GM12878 (cell line): Measurements from ENCODE around the gene PREB. TPM values are rescaled to one million over a fixed set of nuclear protein-coding genes. Genes with fewer than 3 reads are reported as not detected.

Experiments
- ATAC-seq: fragments of 200-7000 bp; cut with Tn5 transposase; 3 replicates; pipeline ENCODE4 v1.9.1; 2020; ENCODE audit warnings: mild to moderate bottlenecking, moderate library complexity
- BruUV-seq: library from RNA; stranded (reverse); fragments of 400-500 nt; replicated peaks from 2 replicates; lab custom pipeline; 2021; lab: Mats Ljungman, UMichigan
- CTCF ChIA-PET: fragments of 300-600 bp; sonication (Branson Sonifier 250); formaldehyde crosslinking; extraction: SDS; loops from one replicate; lab custom pipeline; 2021; ENCODE audit warnings: inconsistent platforms; lab: Yijun Ruan, JAX
- POLR2A ChIA-PET: fragments of 350-600 bp; formaldehyde crosslinking; extraction: SDS; loops from one replicate; lab custom pipeline; 2021; ENCODE audit warnings: inconsistent platforms; lab: Charles Lee
- RAD21 ChIA-PET: fragments of 300-600 bp; sonication (Branson Sonifier 250); formaldehyde crosslinking; loops from one replicate; lab custom pipeline; 2023; ENCODE audit warnings: antibody characterized with exemption; ENCODE audit not compliant: unreplicated experiment; lab: Charles Lee
- SMC1A ChIA-PET: fragments of 300-600 bp; sonication (Branson Sonifier 250); formaldehyde crosslinking; loops from one replicate; lab custom pipeline; 2023; ENCODE audit not compliant: unreplicated experiment, uncharacterized antibody; lab: Charles Lee
- DNase-seq: peaks from one replicate; pipeline ENCODE4 v3.0.0-alpha.2; 2011; ENCODE audit warnings: low read depth, low spot score
- FAIRE-seq: peaks from 3 replicates; lab custom pipeline; 2011; peaks lifted over from hg19 to GRCh38; lab: Jason Lieb, UNC
- H2AFZ ChIP-seq: 2 replicates; pipeline ENCODE4 v1.6.0; 2011; ENCODE audit warnings: low read depth, low read length, control low read depth; ENCODE audit not compliant: control insufficient read depth
- H3K27ac ChIP-seq: 2 replicates; pipeline ENCODE4 v1.5.1; 2011; ENCODE audit warnings: control low read depth; ENCODE audit not compliant: control insufficient read depth, insufficient read depth
- H3K27me3 ChIP-seq, 2 experiments: replicated peaks in 1 of 2; 2 replicates each; pipeline versions ENCODE4 v1.6.0 to v1.6.1; 2011; ENCODE audit warnings: low read length in 1 of 2; ENCODE audit not compliant: control insufficient read depth in 2 of 2, insufficient read depth in 2 of 2
- H3K36me3 ChIP-seq, 2 experiments: 2 replicates each; pipeline ENCODE4 v1.5.1; 2011; ENCODE audit warnings: low read length in 1 of 2; ENCODE audit not compliant: control insufficient read depth in 2 of 2, insufficient read depth in 2 of 2
- H3K4me1 ChIP-seq: 2 replicates; pipeline ENCODE4 v1.6.1; 2011; ENCODE audit warnings: mild to moderate bottlenecking, low read length, moderate library complexity, mixed read lengths; ENCODE audit not compliant: control insufficient read depth, insufficient read depth
- H3K4me2 ChIP-seq: 2 replicates; pipeline ENCODE4 v1.6.0; 2011; ENCODE audit warnings: control low read depth; ENCODE audit not compliant: control insufficient read depth, insufficient read depth
- H3K4me3 ChIP-seq: fragments of 200-600 bp; sonication (generic); 2 replicates; pipeline ENCODE4 v1.5.1; 2016
- H3K79me2 ChIP-seq: 2 replicates; pipeline ENCODE4 v1.6.0; 2011; ENCODE audit warnings: low read length; ENCODE audit not compliant: control insufficient read depth, insufficient read depth
- H3K9ac ChIP-seq: 2 replicates; pipeline ENCODE4 v1.8.0; 2011; ENCODE audit warnings: low read length, control low read depth, mixed read lengths; ENCODE audit not compliant: control insufficient read depth, insufficient read depth
- H3K9me3 ChIP-seq: replicated peaks from 3 replicates; pipeline ENCODE4 v1.5.1; 2011; ENCODE audit warnings: mild to moderate bottlenecking, low read length; ENCODE audit not compliant: control insufficient read depth, insufficient read depth
- H4K20me1 ChIP-seq: 2 replicates; pipeline ENCODE4 v1.6.0; 2011; ENCODE audit not compliant: control insufficient read depth, insufficient read depth
- ATF3 ChIP-seq: IDR thresholded peaks from 2 replicates; pipeline ENCODE4 v1.6.1; 2011; ENCODE audit warnings: low read depth, mild to moderate bottlenecking, low read length, moderate library complexity, borderline replicate concordance; ENCODE audit errors: extremely low read depth
- EED ChIP-seq: sonication (generic); IDR thresholded peaks from 2 replicates; pipeline ENCODE4 v1.6.1; 2016; ENCODE audit warnings: antibody characterized with exemption, low read depth
- EGR1 ChIP-seq, 2 experiments: IDR thresholded peaks; 1 replicate in 1 of 2; 2 replicates in 1 of 2; pipeline ENCODE4 v1.6.1; 2011 to 2012; ENCODE audit warnings: low read depth in 2 of 2, low read length in 2 of 2, borderline replicate concordance in 1 of 2, mild to moderate bottlenecking in 1 of 2, moderate library complexity in 1 of 2
- IKZF1 ChIP-seq: fragments of 450-650 bp; conservative IDR thresholded peaks from 2 replicates; pipeline ENCODE4 v1.6.1; 2017; ENCODE audit warnings: antibody characterized with exemption, mild to moderate bottlenecking
- MYC ChIP-seq: IDR thresholded peaks from 2 replicates; pipeline ENCODE4 v1.6.1; 2011; ENCODE audit warnings: mild to moderate bottlenecking, low read length, moderate library complexity, inconsistent platforms; ENCODE audit not compliant: insufficient read depth, insufficient replicate concordance, insufficient read length, severe bottlenecking
- NFYA ChIP-seq: IDR thresholded peaks from 2 replicates; pipeline ENCODE4 v1.6.1; 2011; ENCODE audit warnings: low read depth, mild to moderate bottlenecking, low read length, improper control_type of control experiment, borderline replicate concordance
- NKRF ChIP-seq: fragments of 450-650 bp; conservative IDR thresholded peaks from 2 replicates; pipeline ENCODE4 v1.6.1; 2017; ENCODE audit warnings: mild to moderate bottlenecking, moderate library complexity
- NRF1 ChIP-seq: conservative IDR thresholded peaks from 2 replicates; pipeline ENCODE4 v1.6.1; 2011; ENCODE audit warnings: mild to moderate bottlenecking, low read depth, low read length, improper control_type of control experiment
- PKNOX1 ChIP-seq: fragments of 450-650 bp; IDR thresholded peaks from 2 replicates; pipeline ENCODE4 v1.6.1; 2016; ENCODE audit warnings: mild to moderate bottlenecking
- PML ChIP-seq: IDR thresholded peaks from 2 replicates; pipeline ENCODE4 v1.6.1; 2012; ENCODE audit warnings: low read length, inconsistent platforms
- POLR2AphosphoS5 ChIP-seq: IDR thresholded peaks from 2 replicates; pipeline ENCODE4 v1.6.1; 2011; ENCODE audit warnings: mild to moderate bottlenecking, low read length, inconsistent platforms
- SPI1 ChIP-seq: IDR thresholded peaks from 2 replicates; pipeline ENCODE4 v1.6.1; 2011; ENCODE audit warnings: low read depth, mild to moderate bottlenecking, low read length, moderate library complexity, borderline replicate concordance; ENCODE audit not compliant: insufficient read depth
- YY1 ChIP-seq: IDR thresholded peaks from 2 replicates; pipeline ENCODE4 v1.6.1; 2011; ENCODE audit warnings: low read depth, mild to moderate bottlenecking, low read length
- ZBTB40 ChIP-seq: fragments of 450-650 bp; IDR thresholded peaks from 2 replicates; pipeline ENCODE4 v1.6.1; 2016; ENCODE audit warnings: mild to moderate bottlenecking, moderate library complexity, borderline replicate concordance
- WGBS: methylation state at CpG from one replicate; pipeline ENCODE4 v1.1.6; 2016; ENCODE audit warnings: low lambda C conversion rate; ENCODE audit not compliant: insufficient replicate concordance, insufficient coverage; ENCODE audit errors: missing lambda C conversion rate; 5-methylcytosine and 5-hydroxymethylcytosine counted together
- in situ Hi-C: fragments of 300-500 bp; cut with MboI; formaldehyde crosslinking; loops from 9 replicates; pipeline ENCODE4 v1.14.3; 2018; ENCODE audit warnings: mixed read lengths
- intact Hi-C: fragments of 100-400 bp; cut with micrococcal nuclease; formaldehyde crosslinking; loops from one replicate; pipeline ENCODE4 v1.14.2; 2022; ENCODE audit not compliant: unreplicated experiment
- polyA plus RNA-seq, 11 experiments: library from polyadenylated mRNA; depleted of rRNA in 4 of 11; unstranded in 6 of 11; stranded (reverse) in 5 of 11; fragments of >200 nt; fragmentation: Nextera tagmentation in 4 of 11; fragmentation: Illumina TruSeq in 1 of 11; extraction: Ambion mirVana in 4 of 11; extraction: Trizol in 1 of 11; gene quantifications; 1 replicate in 1 of 11; 2 replicates in 10 of 11; pipeline versions ENCODE4 v1.2.1 to v1.2.3, GENCODE V29; 2011 to 2016; ENCODE audit warnings: inconsistent platforms in 2 of 11, missing spikeins in 2 of 11, low read depth in 1 of 11
- total RNA-seq, 4 experiments: library from RNA; depleted of rRNA in 3 of 4; stranded (reverse); fragments of >200 nt in 3 of 4; fragmentation: Illumina TruSeq in 1 of 4; extraction: Trizol in 1 of 4; gene quantifications; 2 replicates each; pipeline versions ENCODE4 v1.2.1 to v1.2.3, GENCODE V29; 2013 to 2021

The PREB gene
- total and polyA plus RNA-seq, 10 of the 15 experiments (the other 5 are each of a cell fraction or from before 2014, with no cell fraction given), result 26.3 to 101 (median 52.7) TPM

GRCh38 chr2:27164960-27165763 lies 30.7 kb upstream of the PREB start:
- H3K4me2 ChIP-seq, result peak overlapping the region; percentile 69
- BruUV-seq, result no TSS peak
- in situ Hi-C loops (no loop called here), intact Hi-C loops (no loop called here)
- no peaks in the 10 kb centered on the region for H3K79me2 ChIP-seq
- H3K36me3 ChIP-seq, result no peaks in the 10 kb centered on the region
- H4K20me1 ChIP-seq, result no peaks in the 10 kb centered on the region
- SMC1A ChIA-PET, result interaction anchor here (1.5 to 1.6 kb wide), 2 partner anchors 31 to 33 kb away, joined by 3 to 4 read pairs; partner anchors contain the start of gene PREB
- no peaks in the 10 kb centered on the region for H3K27me3 ChIP-seq
- WGBS, result 46% methylated on average over 8 of the region's 8 CpGs
- peaks cover 5% of the 10 kb centered on the region; the same call in 2 of the 3 replicates for H3K9me3 ChIP-seq
- ATAC-seq (peak; percentile 80), DNase-seq (peak; percentile 57), FAIRE-seq (peak; percentile 65)
- H3K4me1 ChIP-seq, result peaks cover 37% of the 10 kb centered on the region
- RAD21 ChIA-PET, result interaction anchor here (1.0 kb wide), 1 partner anchor 31 kb away, joined by 3 read pairs; the partner anchor contains the start of gene PREB
- peak overlapping the region; percentile 8; the same call in 1 of the 2 replicates for H3K9ac ChIP-seq
- POLR2A ChIA-PET, result interaction anchor here (0.6 to 1.3 kb wide), 4 partner anchors 48 to 1754 kb away, joined by 3 read pairs; no protein-coding TSS in a partner anchor
- peak overlapping the region; percentile 22; the same call in 1 of the 2 replicates for H3K4me3 ChIP-seq
- CTCF ChIA-PET, result interaction anchor here (0.9 to 1.7 kb wide), 4 partner anchors 14 to 115 kb away, joined by 3 to 6 read pairs (median 3); no protein-coding TSS in a partner anchor
- peak overlapping the region; percentile 78 for H3K27ac ChIP-seq
- H2AFZ ChIP-seq, result peak overlapping the region; percentile 73
- TF ChIP-seq NKRF, result no peak
- no peak for TF ChIP-seq NRF1
- peak; percentile 96 for TF ChIP-seq SPI1
- TF ChIP-seq ATF3, result no peak
- TF ChIP-seq PKNOX1, result peak; percentile 75; the same call in 1 of the 2 replicates
- TF ChIP-seq EED, result no peak
- TF ChIP-seq ZBTB40, result no peak
- no peak for TF ChIP-seq NFYA
- TF ChIP-seq IKZF1, result peak; percentile 36; the same call in 1 of the 2 replicates
- no peak for TF ChIP-seq POLR2AphosphoS5
- no peak for TF ChIP-seq PML
- TF ChIP-seq MYC, result no peak
- no peak for TF ChIP-seq EGR1 (IDR thresholded peaks at IDR 0.05; ENCODE audit: borderline replicate concordance in 1 of 2, low read depth in 2 of 2, low read length in 2 of 2)
- no peak for TF ChIP-seq YY1
